ENCODE measurements around the gene AGPS.

- TF ChIP-seq EP300 (IDR thresholded peaks at IDR 0.05) (no peak), CTCF (IDR thresholded peaks at IDR 0.05) (no peak)
Observed at GRCh38 chr2:177572236-177572671, 179.7 kb downstream of the AGPS start.

Data from gastroesophageal sphincter (tissue), 3 donors.